Panc1 (cell line): ENCODE data around the gene WFDC12. TPM values are rescaled to one million over a fixed set of nuclear protein-coding genes. Genes with fewer than 3 reads are reported as not detected.

Source experiments
- ATAC-seq: fragments of 200-7000 bp; cut with Tn5 transposase; 2 replicates; pipeline ENCODE4 v1.9.1; 2020; ENCODE audit warnings: mild to moderate bottlenecking, moderate library complexity
- BruUV-seq: library from RNA; stranded (reverse); fragments of 400-500 nt; replicated peaks from 2 replicates; lab custom pipeline; 2021; lab: Mats Ljungman, UMichigan
- CTCF ChIA-PET: fragments of 300-600 bp; sonication (Branson Sonifier 250); formaldehyde crosslinking; loops from one replicate; lab custom pipeline; 2022; ENCODE audit warnings: antibody characterized with exemption; lab: Charles Lee
- POLR2A ChIA-PET: fragments of 300-600 bp; sonication (Branson Sonifier 250); formaldehyde crosslinking; loops from one replicate; lab custom pipeline; 2022; ENCODE audit warnings: antibody characterized with exemption; lab: Charles Lee
- DNase-seq: peaks from one replicate; pipeline ENCODE4 v3.0.0-alpha.2; 2010; ENCODE audit warnings: low read depth, low spot score
- H3K27ac ChIP-seq: 2 replicates; pipeline ENCODE4 v1.5.1; 2011; ENCODE audit warnings: mild to moderate bottlenecking, low read length, inconsistent platforms
- H3K27me3 ChIP-seq: fragments of 200-500 bp; sonication (Bioruptor generic); 2 replicates; pipeline ENCODE4 v1.6.0; 2014; ENCODE audit warnings: low read length, inconsistent platforms; ENCODE audit not compliant: control insufficient read depth, insufficient read depth
- H3K36me3 ChIP-seq: fragments of 200-500 bp; sonication (Bioruptor generic); 2 replicates; pipeline ENCODE4 v1.5.1; 2014; ENCODE audit warnings: inconsistent platforms, mild to moderate bottlenecking, low read length, moderate library complexity; ENCODE audit not compliant: control insufficient read depth, insufficient read depth
- H3K4me1 ChIP-seq: 2 replicates; pipeline ENCODE4 v1.5.1; 2011; ENCODE audit warnings: inconsistent platforms, mild to moderate bottlenecking, low read length, moderate library complexity; ENCODE audit not compliant: control insufficient read depth, insufficient read depth
- H3K4me3 ChIP-seq, 2 experiments: 2 replicates each; pipeline ENCODE4 v1.5.1; 2011 to 2012; ENCODE audit warnings: low read depth in 2 of 2, low read length in 2 of 2, mild to moderate bottlenecking in 2 of 2, inconsistent platforms in 1 of 2, moderate library complexity in 1 of 2
- H3K9me3 ChIP-seq: fragments of 200-500 bp; sonication (Bioruptor generic); 2 replicates; pipeline ENCODE4 v1.5.1; 2014; ENCODE audit warnings: low read depth, mild to moderate bottlenecking, inconsistent platforms, low read length, moderate library complexity; ENCODE audit not compliant: control insufficient read depth, insufficient read depth
- CTCF ChIP-seq: fragments of 450-650 bp; IDR thresholded peaks from 2 replicates; pipeline ENCODE4 v1.5.1; 2017; ENCODE audit warnings: mild to moderate bottlenecking
- POLR2AphosphoS5 ChIP-seq: IDR thresholded peaks from 2 replicates; pipeline ENCODE4 v1.6.1; 2012; ENCODE audit warnings: mild to moderate bottlenecking, low read depth, low read length, moderate library complexity
- REST ChIP-seq, 2 experiments: IDR thresholded peaks; 2 replicates each; pipeline ENCODE4 v1.6.1; 2011 to 2012; ENCODE audit warnings: low read depth in 2 of 2, control low read depth in 1 of 2, low read length in 1 of 2, mild to moderate bottlenecking in 1 of 2, moderate library complexity in 1 of 2; ENCODE audit not compliant: insufficient read depth in 1 of 2
- SIN3A ChIP-seq: IDR thresholded peaks from 2 replicates; pipeline ENCODE4 v1.6.1; 2012; ENCODE audit warnings: low read depth, mild to moderate bottlenecking, low read length, moderate library complexity, borderline replicate concordance; ENCODE audit not compliant: insufficient read depth
- TCF7L2 ChIP-seq: IDR thresholded peaks from 2 replicates; pipeline ENCODE4 v1.6.1; 2011; ENCODE audit warnings: mild to moderate bottlenecking, low read depth, low read length, inconsistent platforms
- in situ Hi-C: cut with HindIII; loops from 2 replicates; pipeline ENCODE4 v1.10.0; 2016; ENCODE audit warnings: low sequenced_read_pairs, low pct_unique_long_range_greater_than_20kb
- intact Hi-C: fragments of 100-400 bp; cut with micrococcal nuclease; formaldehyde crosslinking; loops from one replicate; pipeline ENCODE4 v1.10.0; 2022; ENCODE audit not compliant: unreplicated experiment
- total RNA-seq: library from RNA; stranded (reverse); gene quantifications from one replicate; pipeline ENCODE4 v1.2.1, GENCODE V29; 2021; ENCODE audit not compliant: unreplicated experiment

The WFDC12 gene
- total RNA-seq, 1 experiment from 2014 or later = not detected

DNA sequence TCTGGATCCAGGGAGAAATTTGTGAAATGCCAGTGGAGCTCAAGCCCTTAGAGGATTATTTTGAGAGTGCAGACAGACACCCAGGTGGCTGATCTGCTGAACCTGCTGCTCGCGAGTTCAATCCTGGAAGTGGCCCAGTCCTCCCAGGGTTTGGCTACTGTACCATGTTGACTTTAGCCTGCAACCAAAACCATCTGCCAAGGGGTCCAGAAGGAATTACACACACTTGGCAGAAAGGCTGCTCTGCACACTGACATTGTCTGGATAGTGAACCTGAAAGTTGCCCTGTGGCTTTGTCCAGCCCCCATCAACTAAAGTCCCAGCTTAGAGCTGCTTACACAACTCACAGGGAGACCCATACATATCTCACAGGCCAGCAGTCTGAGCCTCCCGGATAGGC is 28.9 kb upstream of the WFDC12 start:
- POLR2A ChIA-PET = interaction anchor here (0.5 kb wide), 1 partner anchor 15 kb away, joined by 4 read pairs; no protein-coding TSS in a partner anchor

GRCh38 chr20:45152405-45152804 is 28.1 kb upstream of the WFDC12 start:
- Histone ChIP-seq H3K4me3 (no peak overlapping the region), H3K27ac (no peak overlapping the region), H3K9me3 (no peaks in the 10 kb centered on the region), H3K4me1 (no peaks in the 10 kb centered on the region), H3K36me3 (no peaks in the 10 kb centered on the region), H3K27me3 (peaks cover 7% of the 10 kb centered on the region)
- POLR2A ChIA-PET = interaction anchor here (0.5 kb wide), 1 partner anchor 16 kb away, joined by 4 read pairs; no protein-coding TSS in a partner anchor
- intact Hi-C loops = no loop called here
- in situ Hi-C loops = no loop called here
- CTCF ChIA-PET = no interaction called here
- BruUV-seq = no TSS peak
- ATAC-seq = no peak
- DNase-seq = no peak
- no peak for TF ChIP-seq REST (IDR thresholded peaks at IDR 0.05; ENCODE audit: insufficient read depth in 1 of 2, low read depth in 2 of 2, low read length in 1 of 2)
- TF ChIP-seq TCF7L2 = no peak
- TF ChIP-seq SIN3A = no peak
- no peak for TF ChIP-seq POLR2AphosphoS5
- TF ChIP-seq CTCF = no peak

More for the DNA sequence above, 28.9 kb upstream of the WFDC12 start:
- no peaks in the 10 kb centered on the region for H3K9me3 ChIP-seq
- BruUV-seq = no TSS peak
- no peak overlapping the region for H3K4me3 ChIP-seq
- CTCF ChIA-PET = no interaction called here
- TF ChIP-seq POLR2AphosphoS5 = no peak
- no peak for TF ChIP-seq CTCF
- TF ChIP-seq SIN3A = no peak
- no peak for TF ChIP-seq TCF7L2
- no peak for TF ChIP-seq REST (IDR thresholded peaks at IDR 0.05; ENCODE audit: insufficient read depth in 1 of 2, low read depth in 2 of 2, low read length in 1 of 2)
- DNase-seq (no peak), ATAC-seq (no peak)
- H3K36me3 ChIP-seq = no peaks in the 10 kb centered on the region
- H3K27me3 ChIP-seq = peaks cover 2% of the 10 kb centered on the region; the same call in 1 of the 2 replicates
- in situ Hi-C loops = no loop called here
- H3K27ac ChIP-seq = no peak overlapping the region
- H3K4me1 ChIP-seq = no peaks in the 10 kb centered on the region
- intact Hi-C loops = no loop called here
